HepG2 (cell line): ENCODE data around the gene NR2C1. TPM values are rescaled to one million over a fixed set of nuclear protein-coding genes. Genes with fewer than 3 reads are reported as not detected.

Source experiments
- IRX3 ChIP-seq: sonication (generic); formaldehyde crosslinking; IDR thresholded peaks from 2 replicates; pipeline ENCODE4 v1.8.1; 2023; ENCODE audit warnings: mild to moderate bottlenecking, low read depth, missing genetic modification reagents, borderline replicate concordance
- ISL2 ChIP-seq: sonication (generic); formaldehyde crosslinking; IDR thresholded peaks from 2 replicates; pipeline ENCODE4 v1.5.0; 2020; ENCODE audit warnings: missing genetic modification reagents
- KDM1A ChIP-seq: IDR thresholded peaks from 2 replicates; pipeline ENCODE4 v1.6.1; 2016; ENCODE audit warnings: missing compliant biosample characterization
- KLF9 ChIP-seq: IDR thresholded peaks from 2 replicates; pipeline ENCODE4 v1.6.1; 2016; ENCODE audit warnings: low read depth
- MAFF ChIP-seq: IDR thresholded peaks from 2 replicates; pipeline ENCODE4 v1.6.1; 2011; ENCODE audit warnings: low read depth, low read length, improper control_type of control experiment
- MAFG ChIP-seq: sonication (generic); formaldehyde crosslinking; IDR thresholded peaks from 2 replicates; pipeline ENCODE4 v1.5.1; 2020; ENCODE audit warnings: mild to moderate bottlenecking, missing genetic modification reagents
- NCOA1 ChIP-seq: sonication (generic); formaldehyde crosslinking; IDR thresholded peaks from 2 replicates; pipeline ENCODE4 v1.9.0; 2021; ENCODE audit warnings: missing genetic modification reagents
- PPARG ChIP-seq: conservative IDR thresholded peaks from 2 replicates; pipeline ENCODE4 v1.6.1; 2016; ENCODE audit warnings: missing biosample characterization, missing genetic modification reagents
- RAD21 ChIP-seq: fragments of 450-650 bp; formaldehyde crosslinking; IDR thresholded peaks from 2 replicates; pipeline ENCODE4 v1.5.0; 2020; ENCODE audit warnings: mild to moderate bottlenecking
- SIN3A ChIP-seq: IDR thresholded peaks from 2 replicates; pipeline ENCODE4 v1.6.1; 2011; ENCODE audit warnings: low read depth, mild to moderate bottlenecking, control low read depth, low read length, borderline replicate concordance
- polyA plus RNA-seq, 8 experiments: library from polyadenylated mRNA; depleted of rRNA in 3 of 8; stranded (reverse) in 7 of 8; unstranded in 1 of 8; fragments of >200 nt; fragmentation: Illumina TruSeq in 4 of 8; extraction: Trizol in 4 of 8; gene quantifications; 2 replicates each; pipeline versions ENCODE4 v1.2.1 to v1.2.3, GENCODE V29; 2011 to 2016; ENCODE audit warnings: low read depth in 4 of 8, missing spikeins in 1 of 8, mixed read lengths in 1 of 8; ENCODE audit not compliant: insufficient read depth in 1 of 8
- total RNA-seq, 5 experiments: library from RNA; depleted of rRNA; stranded (reverse); fragments of >200 nt; fragmentation: Illumina TruSeq; extraction: Trizol; gene quantifications; 2 replicates each; pipeline ENCODE4 v1.2.3, GENCODE V29; 2016; ENCODE audit warnings: low read depth in 1 of 5
- TF ChIP-seq, protein P1 (sequence below): sonication (generic); formaldehyde crosslinking; IDR thresholded peaks from 2 replicates; pipeline ENCODE4 v1.5.1; 2020; ENCODE audit warnings: missing genetic modification reagents, mild to moderate bottlenecking, borderline replicate concordance
- TF ChIP-seq, protein P2 (sequence below): sonication (generic); formaldehyde crosslinking; IDR thresholded peaks from 2 replicates; pipeline ENCODE4 v1.8.1; 2023; ENCODE audit warnings: mild to moderate bottlenecking, missing genetic modification reagents
- TF ChIP-seq, protein P3 (sequence below): sonication (generic); formaldehyde crosslinking; IDR thresholded peaks from 2 replicates; pipeline ENCODE4 v1.4.0; 2020; ENCODE audit warnings: mild to moderate bottlenecking, missing genetic modification reagents
- TF ChIP-seq, protein P4 (sequence below): sonication (generic); formaldehyde crosslinking; IDR thresholded peaks from 2 replicates; pipeline ENCODE4 v1.4.0; 2020; ENCODE audit warnings: missing genetic modification reagents
- TF ChIP-seq, protein P5 (sequence below): sonication (generic); formaldehyde crosslinking; IDR thresholded peaks from 2 replicates; pipeline ENCODE4 v1.4.0; 2020; ENCODE audit warnings: missing genetic modification reagents, borderline replicate concordance
- TF ChIP-seq, protein P6 (sequence below): sonication (generic); formaldehyde crosslinking; IDR thresholded peaks from 2 replicates; pipeline ENCODE4 v1.5.0; 2020; ENCODE audit warnings: mild to moderate bottlenecking, missing genetic modification reagents

The NR2C1 gene
- total and polyA plus RNA-seq, 2 of the 13 experiments (the other 11 are each of a cell fraction or from before 2014, with no cell fraction given), result 38.0 to 70.8 TPM

DNA sequence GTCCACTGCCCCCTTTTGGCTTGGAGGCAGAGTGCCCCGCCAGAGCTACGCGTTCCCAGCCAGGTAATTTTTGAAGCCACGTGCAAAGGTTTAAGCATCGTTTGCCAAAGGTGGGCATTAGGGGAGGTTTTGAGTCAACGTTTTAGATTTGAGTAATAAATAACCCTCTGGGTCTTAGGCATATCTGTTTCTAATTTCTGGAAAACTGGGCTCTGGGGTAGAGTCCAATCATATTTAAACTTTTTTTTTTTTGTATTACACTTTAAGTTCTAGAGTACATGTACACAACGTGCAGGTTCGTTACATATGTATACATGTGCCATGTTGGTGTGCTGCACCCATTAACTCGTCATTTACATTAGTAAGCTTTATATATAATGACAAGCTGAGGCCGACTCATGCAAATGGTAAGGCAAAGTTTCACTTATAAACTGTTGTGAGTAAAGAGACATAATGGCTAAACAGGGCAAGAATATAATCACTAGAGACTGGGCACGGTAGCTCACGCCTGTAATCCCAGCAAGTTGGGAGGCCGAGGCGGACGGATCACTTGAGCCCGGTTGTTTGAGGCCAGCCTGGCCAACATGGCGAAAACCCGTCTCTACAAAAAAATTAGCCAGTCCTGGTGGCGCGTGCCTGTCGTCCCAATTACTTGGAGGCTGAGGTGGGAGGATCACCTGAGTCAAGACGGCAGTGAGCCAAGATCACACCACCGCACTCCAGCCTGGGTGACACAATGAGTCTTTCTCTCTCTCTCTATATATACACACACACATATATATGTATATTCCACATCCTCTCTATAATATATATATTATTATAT, 491 bp upstream of the NR2C1 start (continued):
- no peak for TF ChIP-seq PPARG (CRISPR knock-in tag)
- no peak for TF ChIP-seq KDM1A (CRISPR knock-in tag)
- TF ChIP-seq, protein P1, sequence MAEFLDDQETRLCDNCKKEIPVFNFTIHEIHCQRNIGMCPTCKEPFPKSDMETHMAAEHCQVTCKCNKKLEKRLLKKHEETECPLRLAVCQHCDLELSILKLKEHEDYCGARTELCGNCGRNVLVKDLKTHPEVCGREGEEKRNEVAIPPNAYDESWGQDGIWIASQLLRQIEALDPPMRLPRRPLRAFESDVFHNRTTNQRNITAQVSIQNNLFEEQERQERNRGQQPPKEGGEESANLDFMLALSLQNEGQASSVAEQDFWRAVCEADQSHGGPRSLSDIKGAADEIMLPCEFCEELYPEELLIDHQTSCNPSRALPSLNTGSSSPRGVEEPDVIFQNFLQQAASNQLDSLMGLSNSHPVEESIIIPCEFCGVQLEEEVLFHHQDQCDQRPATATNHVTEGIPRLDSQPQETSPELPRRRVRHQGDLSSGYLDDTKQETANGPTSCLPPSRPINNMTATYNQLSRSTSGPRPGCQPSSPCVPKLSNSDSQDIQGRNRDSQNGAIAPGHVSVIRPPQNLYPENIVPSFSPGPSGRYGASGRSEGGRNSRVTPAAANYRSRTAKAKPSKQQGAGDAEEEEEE (CRISPR knock-in tag), result no peak
- TF ChIP-seq MAFF, result no peak
- no peak for TF ChIP-seq KLF9
- no peak for TF ChIP-seq MAFG
- TF ChIP-seq, protein P2, sequence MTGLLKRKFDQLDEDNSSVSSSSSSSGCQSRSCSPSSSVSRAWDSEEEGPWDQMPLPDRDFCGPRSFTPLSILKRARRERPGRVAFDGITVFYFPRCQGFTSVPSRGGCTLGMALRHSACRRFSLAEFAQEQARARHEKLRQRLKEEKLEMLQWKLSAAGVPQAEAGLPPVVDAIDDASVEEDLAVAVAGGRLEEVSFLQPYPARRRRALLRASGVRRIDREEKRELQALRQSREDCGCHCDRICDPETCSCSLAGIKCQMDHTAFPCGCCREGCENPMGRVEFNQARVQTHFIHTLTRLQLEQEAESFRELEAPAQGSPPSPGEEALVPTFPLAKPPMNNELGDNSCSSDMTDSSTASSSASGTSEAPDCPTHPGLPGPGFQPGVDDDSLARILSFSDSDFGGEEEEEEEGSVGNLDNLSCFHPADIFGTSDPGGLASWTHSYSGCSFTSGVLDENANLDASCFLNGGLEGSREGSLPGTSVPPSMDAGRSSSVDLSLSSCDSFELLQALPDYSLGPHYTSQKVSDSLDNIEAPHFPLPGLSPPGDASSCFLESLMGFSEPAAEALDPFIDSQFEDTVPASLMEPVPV (CRISPR knock-in tag), result no peak
- TF ChIP-seq, protein P3, sequence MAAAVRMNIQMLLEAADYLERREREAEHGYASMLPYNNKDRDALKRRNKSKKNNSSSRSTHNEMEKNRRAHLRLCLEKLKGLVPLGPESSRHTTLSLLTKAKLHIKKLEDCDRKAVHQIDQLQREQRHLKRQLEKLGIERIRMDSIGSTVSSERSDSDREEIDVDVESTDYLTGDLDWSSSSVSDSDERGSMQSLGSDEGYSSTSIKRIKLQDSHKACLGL (CRISPR knock-in tag), result no peak
- TF ChIP-seq NCOA1 (CRISPR knock-in tag), result no peak
- TF ChIP-seq, protein P4, sequence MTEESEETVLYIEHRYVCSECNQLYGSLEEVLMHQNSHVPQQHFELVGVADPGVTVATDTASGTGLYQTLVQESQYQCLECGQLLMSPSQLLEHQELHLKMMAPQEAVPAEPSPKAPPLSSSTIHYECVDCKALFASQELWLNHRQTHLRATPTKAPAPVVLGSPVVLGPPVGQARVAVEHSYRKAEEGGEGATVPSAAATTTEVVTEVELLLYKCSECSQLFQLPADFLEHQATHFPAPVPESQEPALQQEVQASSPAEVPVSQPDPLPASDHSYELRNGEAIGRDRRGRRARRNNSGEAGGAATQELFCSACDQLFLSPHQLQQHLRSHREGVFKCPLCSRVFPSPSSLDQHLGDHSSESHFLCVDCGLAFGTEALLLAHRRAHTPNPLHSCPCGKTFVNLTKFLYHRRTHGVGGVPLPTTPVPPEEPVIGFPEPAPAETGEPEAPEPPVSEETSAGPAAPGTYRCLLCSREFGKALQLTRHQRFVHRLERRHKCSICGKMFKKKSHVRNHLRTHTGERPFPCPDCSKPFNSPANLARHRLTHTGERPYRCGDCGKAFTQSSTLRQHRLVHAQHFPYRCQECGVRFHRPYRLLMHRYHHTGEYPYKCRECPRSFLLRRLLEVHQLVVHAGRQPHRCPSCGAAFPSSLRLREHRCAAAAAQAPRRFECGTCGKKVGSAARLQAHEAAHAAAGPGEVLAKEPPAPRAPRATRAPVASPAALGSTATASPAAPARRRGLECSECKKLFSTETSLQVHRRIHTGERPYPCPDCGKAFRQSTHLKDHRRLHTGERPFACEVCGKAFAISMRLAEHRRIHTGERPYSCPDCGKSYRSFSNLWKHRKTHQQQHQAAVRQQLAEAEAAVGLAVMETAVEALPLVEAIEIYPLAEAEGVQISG (CRISPR knock-in tag), result peak; percentile 98; the same call in 1 of the 2 replicates
- TF ChIP-seq, protein P5, sequence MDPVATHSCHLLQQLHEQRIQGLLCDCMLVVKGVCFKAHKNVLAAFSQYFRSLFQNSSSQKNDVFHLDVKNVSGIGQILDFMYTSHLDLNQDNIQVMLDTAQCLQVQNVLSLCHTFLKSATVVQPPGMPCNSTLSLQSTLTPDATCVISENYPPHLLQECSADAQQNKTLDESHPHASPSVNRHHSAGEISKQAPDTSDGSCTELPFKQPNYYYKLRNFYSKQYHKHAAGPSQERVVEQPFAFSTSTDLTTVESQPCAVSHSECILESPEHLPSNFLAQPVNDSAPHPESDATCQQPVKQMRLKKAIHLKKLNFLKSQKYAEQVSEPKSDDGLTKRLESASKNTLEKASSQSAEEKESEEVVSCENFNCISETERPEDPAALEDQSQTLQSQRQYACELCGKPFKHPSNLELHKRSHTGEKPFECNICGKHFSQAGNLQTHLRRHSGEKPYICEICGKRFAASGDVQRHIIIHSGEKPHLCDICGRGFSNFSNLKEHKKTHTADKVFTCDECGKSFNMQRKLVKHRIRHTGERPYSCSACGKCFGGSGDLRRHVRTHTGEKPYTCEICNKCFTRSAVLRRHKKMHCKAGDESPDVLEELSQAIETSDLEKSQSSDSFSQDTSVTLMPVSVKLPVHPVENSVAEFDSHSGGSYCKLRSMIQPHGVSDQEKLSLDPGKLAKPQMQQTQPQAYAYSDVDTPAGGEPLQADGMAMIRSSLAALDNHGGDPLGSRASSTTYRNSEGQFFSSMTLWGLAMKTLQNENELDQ (CRISPR knock-in tag), result no peak
- 0 out of 2 replicates have a peak, but pooled peaks have one; percentile 7 for TF ChIP-seq ISL2 (CRISPR knock-in tag)
- no peak for TF ChIP-seq IRX3 (CRISPR knock-in tag)
- peak; percentile 45; the same call in 1 of the 2 replicates for TF ChIP-seq SIN3A
- TF ChIP-seq, protein P6, sequence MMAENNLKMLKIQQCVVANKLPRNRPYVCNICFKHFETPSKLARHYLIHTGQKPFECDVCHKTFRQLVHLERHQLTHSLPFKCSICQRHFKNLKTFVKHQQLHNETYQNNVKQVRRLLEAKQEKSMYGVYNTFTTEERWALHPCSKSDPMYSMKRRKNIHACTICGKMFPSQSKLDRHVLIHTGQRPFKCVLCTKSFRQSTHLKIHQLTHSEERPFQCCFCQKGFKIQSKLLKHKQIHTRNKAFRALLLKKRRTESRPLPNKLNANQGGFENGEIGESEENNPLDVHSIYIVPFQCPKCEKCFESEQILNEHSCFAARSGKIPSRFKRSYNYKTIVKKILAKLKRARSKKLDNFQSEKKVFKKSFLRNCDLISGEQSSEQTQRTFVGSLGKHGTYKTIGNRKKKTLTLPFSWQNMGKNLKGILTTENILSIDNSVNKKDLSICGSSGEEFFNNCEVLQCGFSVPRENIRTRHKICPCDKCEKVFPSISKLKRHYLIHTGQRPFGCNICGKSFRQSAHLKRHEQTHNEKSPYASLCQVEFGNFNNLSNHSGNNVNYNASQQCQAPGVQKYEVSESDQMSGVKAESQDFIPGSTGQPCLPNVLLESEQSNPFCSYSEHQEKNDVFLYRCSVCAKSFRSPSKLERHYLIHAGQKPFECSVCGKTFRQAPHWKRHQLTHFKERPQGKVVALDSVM (CRISPR knock-in tag), result no peak
- TF ChIP-seq RAD21 (CRISPR knock-in tag), result peak; percentile 35; the same call in 1 of the 2 replicates
